OCI-LY7 (cell line): ENCODE measurements around the gene SPOCK1.

Experiments used
- CTCF ChIP-seq: fragments of 200-600 bp; sonication (generic); conservative IDR thresholded peaks from 2 replicates; pipeline ENCODE4 v1.5.1; 2014; ENCODE audit warnings: mild to moderate bottlenecking, antibody characterized with exemption, low read length, moderate library complexity, mixed read lengths
- EZH2phosphoT487 ChIP-seq: fragments of 200-600 bp; sonication (generic); IDR thresholded peaks from 2 replicates; pipeline ENCODE4 v1.6.1; 2018; ENCODE audit warnings: low read depth, borderline replicate concordance, mild to moderate bottlenecking, mixed run types, antibody characterized with exemption, low read length, moderate library complexity, mixed read lengths

DNA sequence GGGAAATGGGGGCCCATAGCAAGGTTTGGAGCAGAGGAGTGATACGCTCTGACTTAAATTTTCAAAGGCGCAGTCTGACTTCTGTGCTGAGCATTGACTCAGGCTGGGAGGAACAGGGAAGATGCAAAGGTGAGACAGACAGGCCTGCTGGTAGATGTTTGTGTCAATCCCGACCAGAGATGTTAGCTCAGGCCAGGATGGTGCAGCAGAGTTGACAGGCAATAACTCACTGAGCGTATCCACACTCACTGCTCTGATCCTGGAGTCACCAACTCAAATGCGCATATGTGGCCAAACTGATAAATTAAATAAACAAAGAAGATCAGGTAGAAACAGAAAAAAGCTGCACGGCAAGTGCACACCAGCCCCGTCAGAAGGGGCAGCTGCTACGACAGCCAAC is 95.3 kb downstream of the SPOCK1 start:
- TF ChIP-seq CTCF (no peak), EZH2phosphoT487 (no peak)
